Transverse colon (tissue), 4 donors: Measurements from ENCODE around the gene STEAP1B.
A peak's percentile ranks its signal among the peaks of the same experiment; 100 is the strongest.
"Not testable (repeated sequence)": the region's sequence is repeated elsewhere in the genome, so short reads cannot be mapped to it uniquely, and the experiment has no call there.

Experiments
- CTCF ChIP-seq, 5 experiments: fragments of 200-600 bp in 3 of 5; fragments of 450-650 bp in 2 of 5; sonication (generic) in 3 of 5; IDR thresholded peaks; 1 replicate in 2 of 5; 2 replicates in 3 of 5; pipeline ENCODE4 v1.5.1; 2016 to 2017; ENCODE audit warnings: antibody characterized with exemption in 5 of 5, inconsistent platforms in 3 of 5, mild to moderate bottlenecking in 2 of 5, moderate library complexity in 1 of 5
- POLR2AphosphoS5 ChIP-seq, 3 donors: sonication (generic); formaldehyde crosslinking; IDR thresholded peaks; one replicate each; pipeline ENCODE4 v1.6.1; 2016; ENCODE audit warnings: antibody characterized with exemption in 3 of 3

- peak in 2 of 5 experiments; percentile 9 to 21 for TF ChIP-seq CTCF (IDR thresholded peaks at IDR 0.05)
- TF ChIP-seq POLR2AphosphoS5 (IDR thresholded peaks at IDR 0.05), result not testable (repeated sequence)
Observed at GRCh38 chr7:22523478-22524352, 23.7 kb upstream of the STEAP1B start.
